AG04449 (cell line): ENCODE data around the gene MAML2.

Experiments
- CTCF ChIA-PET: fragments of 350-600 bp; formaldehyde crosslinking; extraction: SDS; loops from one replicate; lab custom pipeline; 2021; ENCODE audit warnings: antibody characterized with exemption; lab: Yijun Ruan, JAX
- POLR2A ChIA-PET: fragments of 400-600, 350-600 bp; formaldehyde crosslinking; extraction: SDS; loops from one replicate; lab custom pipeline; 2020; ENCODE audit warnings: antibody characterized with exemption, inconsistent platforms; lab: Yijun Ruan, JAX
- DNase-seq: peaks from one replicate; pipeline ENCODE4 v3.0.0-alpha.2; 2010; ENCODE audit warnings: low read depth, low spot score
- H3K4me3 ChIP-seq: 2 replicates; pipeline ENCODE4 v1.5.1; 2011; ENCODE audit warnings: low read depth, mild to moderate bottlenecking, control low read depth, low read length
- TF ChIP-seq, protein P1 (sequence below): IDR thresholded peaks from one replicate; pipeline ENCODE4 v1.5.1; 2011; ENCODE audit warnings: mild to moderate bottlenecking, moderate library complexity, low read length, control low read depth, inconsistent platforms; ENCODE audit not compliant: insufficient read depth; ENCODE audit errors: missing control alignments

Gene MAML2

DNA sequence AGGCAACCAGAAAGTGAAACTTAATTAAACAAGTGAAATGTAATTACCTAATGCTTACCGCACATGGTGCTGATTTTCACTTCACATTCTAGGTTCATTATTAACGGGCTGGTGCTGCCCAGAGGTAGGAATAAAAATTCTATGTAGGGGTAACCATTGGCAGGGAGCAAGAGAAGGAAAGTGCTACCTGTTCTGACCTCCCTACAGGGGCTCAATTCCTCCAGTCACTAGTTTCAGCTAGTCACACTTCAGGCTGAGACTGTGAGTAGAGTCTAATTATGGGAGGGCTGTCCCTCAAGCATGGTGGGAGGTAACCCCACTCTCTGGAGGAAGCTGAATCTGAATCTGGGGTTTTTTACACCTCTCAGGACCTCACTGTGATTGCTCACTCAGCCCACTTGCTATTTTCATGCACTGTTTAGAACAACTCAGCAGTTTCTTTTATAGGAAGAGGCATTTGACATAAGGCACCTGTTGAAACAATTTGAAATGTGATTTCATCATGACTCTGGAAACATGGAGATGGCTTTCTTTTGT is 75.4 kb downstream of the MAML2 start:
- ChIA-PET CTCF (interaction anchor here (1.2 to 1.8 kb wide), 2 partner anchors 8 to 75 kb away, joined by 4 to 6 read pairs; partner anchors contain the start of gene MAML2), POLR2A (no interaction called here)
- no peak for DNase-seq
- no peak overlapping the region for H3K4me3 ChIP-seq
- TF ChIP-seq, protein P1, sequence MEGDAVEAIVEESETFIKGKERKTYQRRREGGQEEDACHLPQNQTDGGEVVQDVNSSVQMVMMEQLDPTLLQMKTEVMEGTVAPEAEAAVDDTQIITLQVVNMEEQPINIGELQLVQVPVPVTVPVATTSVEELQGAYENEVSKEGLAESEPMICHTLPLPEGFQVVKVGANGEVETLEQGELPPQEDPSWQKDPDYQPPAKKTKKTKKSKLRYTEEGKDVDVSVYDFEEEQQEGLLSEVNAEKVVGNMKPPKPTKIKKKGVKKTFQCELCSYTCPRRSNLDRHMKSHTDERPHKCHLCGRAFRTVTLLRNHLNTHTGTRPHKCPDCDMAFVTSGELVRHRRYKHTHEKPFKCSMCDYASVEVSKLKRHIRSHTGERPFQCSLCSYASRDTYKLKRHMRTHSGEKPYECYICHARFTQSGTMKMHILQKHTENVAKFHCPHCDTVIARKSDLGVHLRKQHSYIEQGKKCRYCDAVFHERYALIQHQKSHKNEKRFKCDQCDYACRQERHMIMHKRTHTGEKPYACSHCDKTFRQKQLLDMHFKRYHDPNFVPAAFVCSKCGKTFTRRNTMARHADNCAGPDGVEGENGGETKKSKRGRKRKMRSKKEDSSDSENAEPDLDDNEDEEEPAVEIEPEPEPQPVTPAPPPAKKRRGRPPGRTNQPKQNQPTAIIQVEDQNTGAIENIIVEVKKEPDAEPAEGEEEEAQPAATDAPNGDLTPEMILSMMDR, result no peak

DNA sequence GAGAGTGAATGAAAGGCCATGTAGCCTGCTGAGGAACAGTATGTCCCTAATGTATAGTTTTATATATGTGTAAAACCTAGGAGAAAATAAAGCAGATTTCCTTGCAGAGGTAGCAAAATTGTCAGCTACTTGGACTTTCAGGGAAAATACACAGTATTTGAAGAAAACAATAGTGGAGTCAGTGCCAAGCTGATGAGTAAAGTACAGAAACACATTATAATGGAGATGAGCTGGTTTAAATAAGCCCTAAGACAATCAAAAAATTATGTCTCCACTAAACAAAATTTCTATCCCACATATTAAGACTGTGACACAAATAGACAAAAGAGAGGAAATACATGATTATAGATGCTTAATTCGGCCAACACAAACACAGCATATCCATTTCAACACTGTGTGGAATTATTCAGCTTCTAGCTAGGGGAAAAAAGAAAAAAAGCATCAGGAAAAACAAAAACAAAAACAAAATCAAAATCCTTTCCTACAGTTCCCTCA is 75.9 kb downstream of the MAML2 start:
- CTCF ChIA-PET, result interaction anchor here (1.2 to 1.8 kb wide), 2 partner anchors 9 to 76 kb away, joined by 4 to 6 read pairs; partner anchors contain the start of gene MAML2
- TF ChIP-seq, protein P1, result no peak
- POLR2A ChIA-PET, result no interaction called here
- DNase-seq, result no peak
- H3K4me3 ChIP-seq, result no peak overlapping the region

GRCh38 chr11:96265972-96266371 is 77.0 kb downstream of the MAML2 start:
- TF ChIP-seq, protein P1, result no peak
- CTCF ChIA-PET, result interaction anchor here (1.8 kb wide), 1 partner anchor 10 kb away, joined by 6 read pairs; no protein-coding TSS in a partner anchor
- DNase-seq, result no peak
- POLR2A ChIA-PET, result no interaction called here
- H3K4me3 ChIP-seq, result no peak overlapping the region

- TF ChIP-seq, protein P1, result no peak
- no peak for DNase-seq
- CTCF ChIA-PET, result interaction anchor here (0.8 to 1.3 kb wide), 2 partner anchors 42 to 78 kb away, joined by 3 to 4 read pairs; no protein-coding TSS in a partner anchor
- H3K4me3 ChIP-seq, result no peak overlapping the region
- POLR2A ChIA-PET, result interaction anchor here (0.5 kb wide), 1 partner anchor 48 kb away, joined by 3 read pairs; no protein-coding TSS in a partner anchor
Measured at GRCh38 chr11:96265220-96265737, 77.7 kb downstream of the MAML2 start.

DNA sequence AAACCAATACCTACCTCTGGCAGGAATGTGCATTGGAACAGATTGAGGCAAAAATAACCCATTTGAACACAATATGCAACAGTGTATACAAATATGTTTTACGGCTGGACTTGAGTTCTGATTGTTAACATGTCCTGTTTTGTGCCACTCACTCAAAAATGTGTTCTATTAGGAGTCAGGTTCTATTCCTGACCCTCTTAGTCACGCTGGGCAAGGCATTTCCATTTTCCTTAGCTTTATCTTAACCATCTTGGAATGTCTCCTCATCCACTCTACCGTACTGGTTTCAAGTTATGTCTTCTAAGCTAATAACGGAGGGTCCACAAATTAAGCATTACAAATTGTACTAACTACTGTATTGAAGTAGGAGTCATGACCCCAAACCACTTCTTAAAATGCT is 78.6 kb downstream of the MAML2 start:
- POLR2A ChIA-PET, result no interaction called here
- DNase-seq, result no peak
- CTCF ChIA-PET, result interaction anchor here (0.8 to 1.3 kb wide), 4 partner anchors 43 to 209 kb away, joined by 3 to 4 read pairs (median 4); partner anchors contain the start of gene MAML2
- no peak overlapping the region for H3K4me3 ChIP-seq
- TF ChIP-seq, protein P1, result no peak

DNA sequence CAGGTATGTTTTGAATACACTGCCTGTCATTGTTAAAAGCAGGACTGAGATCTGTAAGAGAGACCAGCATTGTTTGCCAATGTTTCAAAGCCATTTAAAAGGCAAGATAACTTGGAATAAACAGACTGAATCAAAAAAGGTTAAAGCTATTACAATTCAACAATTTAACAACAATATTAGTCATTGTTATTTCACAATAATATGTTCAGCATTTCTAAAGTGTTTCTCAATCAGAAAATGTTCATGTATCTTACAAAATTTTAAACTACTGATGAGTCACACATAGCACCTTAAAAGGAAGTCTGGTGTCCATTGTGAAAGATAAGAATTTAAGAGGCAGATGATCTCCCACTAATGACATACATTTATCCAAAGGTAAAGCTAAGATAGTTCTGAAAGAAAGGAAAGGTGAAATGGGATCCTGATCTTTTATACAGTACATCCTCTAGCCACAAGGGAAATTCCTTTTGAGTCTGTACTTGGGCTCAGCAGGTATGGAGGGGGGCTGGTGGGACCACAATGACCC is 79.7 kb downstream of the MAML2 start:
- TF ChIP-seq, protein P1, result no peak
- POLR2A ChIA-PET, result no interaction called here
- no peak for DNase-seq
- H3K4me3 ChIP-seq, result no peak overlapping the region
- CTCF ChIA-PET, result interaction anchor here (1.2 to 2.0 kb wide), 2 partner anchors 25 to 80 kb away, joined by 3 to 8 read pairs; partner anchors contain the start of gene MAML2
